IMR-90 (cell line): Measurements from ENCODE around the gene SF3B2. TPM values are rescaled to one million over a fixed set of nuclear protein-coding genes. Genes with fewer than 3 reads are reported as not detected.
A peak's percentile ranks its signal among the peaks of the same experiment; 100 is the strongest.

Experiments used
- ATAC-seq: fragments of 200-7000 bp; cut with Tn5 transposase; 2 replicates; pipeline ENCODE4 v1.9.1; 2020; ENCODE audit warnings: low read depth, mild to moderate bottlenecking, moderate library complexity
- BruUV-seq: library from RNA; stranded (reverse); fragments of 400-500 nt; replicated peaks from 2 replicates; lab custom pipeline; 2021; lab: Mats Ljungman, UMichigan
- CTCF ChIA-PET: fragments of 300-600 bp; formaldehyde crosslinking; extraction: SDS; loops from one replicate; lab custom pipeline; 2021; ENCODE audit warnings: antibody characterized with exemption; lab: Yijun Ruan, JAX
- POLR2A ChIA-PET: fragments of 300-600 bp; sonication (Branson Sonifier 250); formaldehyde crosslinking; loops from one replicate; lab custom pipeline; 2022; ENCODE audit warnings: antibody characterized with exemption; ENCODE audit not compliant: unreplicated experiment; lab: Charles Lee
- DNase-seq: peaks from one replicate; pipeline ENCODE4 v3.0.0; 2013
- H2AFZ ChIP-seq: replicated peaks from 2 replicates; pipeline ENCODE3; 2013; ENCODE audit warnings: low read length, mild to moderate bottlenecking; ENCODE audit not compliant: poor library complexity
- H2AK5ac ChIP-seq: 2 replicates; pipeline ENCODE4 v1.6.1; 2013; ENCODE audit warnings: low read depth, low read length, inconsistent platforms
- H2AK9ac ChIP-seq: replicated peaks from 2 replicates; pipeline ENCODE3; 2013; ENCODE audit warnings: mild to moderate bottlenecking, low read depth, low read length, moderate library complexity; ENCODE audit not compliant: poor library complexity
- H2BK120ac ChIP-seq: 2 replicates; pipeline ENCODE4 v1.6.1; 2013; ENCODE audit warnings: low read depth, low read length, inconsistent platforms
- H2BK15ac ChIP-seq: 3 replicates; pipeline ENCODE4 v1.6.1; 2013; ENCODE audit warnings: low read depth, low read length, inconsistent platforms
- H2BK20ac ChIP-seq: 2 replicates; pipeline ENCODE4 v1.6.1; 2013; ENCODE audit warnings: low read depth, mild to moderate bottlenecking, inconsistent platforms, low read length, moderate library complexity
- H2BK5ac ChIP-seq: 2 replicates; pipeline ENCODE4 v1.6.1; 2013; ENCODE audit warnings: mild to moderate bottlenecking, low read depth, low read length, inconsistent platforms; ENCODE audit not compliant: poor library complexity, severe bottlenecking
- H3K14ac ChIP-seq: replicated peaks from 2 replicates; pipeline ENCODE4 v1.6.1; 2013; ENCODE audit warnings: low read depth, low read length, inconsistent platforms
- H3K18ac ChIP-seq: 2 replicates; pipeline ENCODE4 v1.6.1; 2013; ENCODE audit warnings: low read depth, low read length, control low read depth
- H3K23ac ChIP-seq: 2 replicates; pipeline ENCODE4 v1.6.1; 2013; ENCODE audit warnings: low read depth, low read length, inconsistent platforms
- H3K27ac ChIP-seq: 2 replicates; pipeline ENCODE4 v1.5.1; 2013; ENCODE audit warnings: mild to moderate bottlenecking, control low read depth, low read length; ENCODE audit not compliant: insufficient read depth
- H3K27me3 ChIP-seq: 2 replicates; pipeline ENCODE4 v1.6.1; 2013; ENCODE audit warnings: low read length; ENCODE audit not compliant: control insufficient read depth, insufficient read depth
- H3K36me3 ChIP-seq: 2 replicates; pipeline ENCODE4 v1.6.1; 2013; ENCODE audit warnings: low read length, mixed read lengths; ENCODE audit not compliant: control insufficient read depth, insufficient read depth
- H3K4ac ChIP-seq: 2 replicates; pipeline ENCODE4 v1.6.1; 2013; ENCODE audit warnings: low read depth, low read length, inconsistent platforms
- H3K4me1 ChIP-seq: 2 replicates; pipeline ENCODE4 v1.6.1; 2013; ENCODE audit warnings: low read length, mixed read lengths; ENCODE audit not compliant: control insufficient read depth, insufficient read depth
- H3K4me2 ChIP-seq: 2 replicates; pipeline ENCODE4 v1.6.1; 2013; ENCODE audit warnings: low read depth, mild to moderate bottlenecking, control low read depth, low read length, moderate library complexity
- H3K4me3 ChIP-seq: 2 replicates; pipeline ENCODE4 v1.5.1; 2013; ENCODE audit warnings: low read depth, mild to moderate bottlenecking, control low read depth, low read length, moderate library complexity; ENCODE audit not compliant: insufficient read depth
- H3K56ac ChIP-seq: 2 replicates; pipeline ENCODE4 v1.6.1; 2013; ENCODE audit warnings: low read length, inconsistent platforms; ENCODE audit not compliant: insufficient read depth; ENCODE audit errors: extremely low read depth
- H3K79me1 ChIP-seq, 2 experiments: 2 replicates each; pipeline ENCODE4 v1.6.1; 2013; ENCODE audit warnings: low read length in 2 of 2, inconsistent platforms in 1 of 2, low read depth in 1 of 2
- H3K9ac ChIP-seq: 2 replicates; pipeline ENCODE4 v1.6.1; 2013; ENCODE audit warnings: low read depth, low read length, control low read depth
- H3K9me1 ChIP-seq: 2 replicates; pipeline ENCODE4 v1.6.1; 2013; ENCODE audit warnings: low read length, inconsistent platforms; ENCODE audit not compliant: insufficient read depth
- H3K9me3 ChIP-seq: 2 replicates; pipeline ENCODE4 v1.6.1; 2013; ENCODE audit warnings: low read length; ENCODE audit not compliant: control insufficient read depth, insufficient read depth
- H4K20me1 ChIP-seq: 2 replicates; pipeline ENCODE4 v1.6.1; 2013; ENCODE audit warnings: low read length, inconsistent platforms; ENCODE audit not compliant: insufficient read depth
- H4K5ac ChIP-seq: 2 replicates; pipeline ENCODE4 v1.6.1; 2013; ENCODE audit warnings: mild to moderate bottlenecking, low read depth, low read length, control low read depth
- H4K8ac ChIP-seq, 2 experiments: 2 replicates each; pipeline ENCODE4 v1.6.1; 2013; ENCODE audit warnings: low read depth in 2 of 2, low read length in 2 of 2, control low read depth in 1 of 2, inconsistent platforms in 1 of 2
- H4K91ac ChIP-seq: 2 replicates; pipeline ENCODE4 v1.6.1; 2013; ENCODE audit warnings: low read depth, low read length, inconsistent platforms; ENCODE audit not compliant: insufficient read depth
- BHLHE40 ChIP-seq: fragments of 150-350 bp; IDR thresholded peaks from 2 replicates; pipeline ENCODE4 v1.6.1; 2016; ENCODE audit warnings: mild to moderate bottlenecking, low read depth, low read length
- CEBPB ChIP-seq: IDR thresholded peaks from 2 replicates; pipeline ENCODE4 v1.6.1; 2012; ENCODE audit warnings: low read depth, low read length, improper control_type of control experiment
- FOS ChIP-seq: fragments of 150-350 bp; IDR thresholded peaks from 2 replicates; pipeline ENCODE4 v1.6.1; 2016; ENCODE audit warnings: low read depth, low read length
- MAFK ChIP-seq: IDR thresholded peaks from 2 replicates; pipeline ENCODE4 v1.6.1; 2012; ENCODE audit warnings: low read depth, low read length, improper control_type of control experiment
- MAZ ChIP-seq: IDR thresholded peaks from 2 replicates; pipeline ENCODE4 v1.6.1; 2012; ENCODE audit warnings: low read depth, mild to moderate bottlenecking, low read length, improper control_type of control experiment, moderate library complexity, borderline replicate concordance
- NFE2L2 ChIP-seq: fragments of 150-350 bp; IDR thresholded peaks from 2 replicates; pipeline ENCODE4 v1.6.1; 2016; ENCODE audit warnings: low read depth, mild to moderate bottlenecking, low read length
- POLR2A ChIP-seq: IDR thresholded peaks from 2 replicates; pipeline ENCODE4 v1.6.1; 2012; ENCODE audit warnings: mild to moderate bottlenecking, low read depth, low read length
- RCOR1 ChIP-seq: IDR thresholded peaks from 2 replicates; pipeline ENCODE4 v1.6.1; 2012; ENCODE audit warnings: mild to moderate bottlenecking, low read length, improper control_type of control experiment; ENCODE audit not compliant: insufficient replicate concordance
- SMC3 ChIP-seq: fragments of 150-350 bp; IDR thresholded peaks from 2 replicates; pipeline ENCODE4 v1.6.1; 2016; ENCODE audit warnings: low read depth, mild to moderate bottlenecking, antibody characterized with exemption, low read length, moderate library complexity
- WGBS, 2 experiments: methylation state at CpG; one replicate each; pipeline versions ENCODE4 v1.1.5 to v1.1.7; 2013; ENCODE audit warnings: missing lambda C conversion rate in 2 of 2; ENCODE audit not compliant: insufficient read length in 1 of 2; ENCODE audit errors: extremely low coverage in 2 of 2; 5-methylcytosine and 5-hydroxymethylcytosine counted together
- dilution Hi-C: fragments of 300-500 bp; cut with HindIII; formaldehyde crosslinking; loops from one replicate; pipeline ENCODE4 v1.14.3; 2018; ENCODE audit warnings: low sequenced_read_pairs; ENCODE audit not compliant: unreplicated experiment
- in situ Hi-C: fragments of 300-500 bp; cut with MboI; formaldehyde crosslinking; loops from 3 replicates; pipeline ENCODE4 v1.14.3; 2019; ENCODE audit warnings: low sequenced_read_pairs, inconsistent platforms, mixed read lengths
- intact Hi-C: fragments of 100-400 bp; cut with micrococcal nuclease; formaldehyde crosslinking; loops from 2 replicates; pipeline ENCODE4 v1.10.0; 2022
- polyA plus RNA-seq, 3 experiments: library from polyadenylated mRNA; depleted of rRNA; stranded (reverse); fragments of >200 nt; gene quantifications; 2 replicates each; pipeline ENCODE4 v1.2.3, GENCODE V29; 2012; ENCODE audit warnings: low replicate concordance in 1 of 3
- total RNA-seq: library from RNA; depleted of rRNA; stranded (reverse); fragments of >200 nt; gene quantifications from 2 replicates; pipeline ENCODE4 v1.2.3, GENCODE V29; 2012
- TF ChIP-seq, protein P1 (sequence below): conservative IDR thresholded peaks from 2 replicates; pipeline ENCODE4 v1.5.1; 2012; ENCODE audit warnings: mild to moderate bottlenecking, low read depth, low read length, improper control_type of control experiment
- TF ChIP-seq, protein P2 (sequence below): fragments of 150-350 bp; IDR thresholded peaks from 2 replicates; pipeline ENCODE4 v1.6.1; 2017; ENCODE audit warnings: mild to moderate bottlenecking, antibody characterized with exemption, low read length, low read depth

The SF3B2 gene
- total and polyA plus RNA-seq, 2 of the 4 experiments (the other 2 are of a cell fraction) = 120 to 122 TPM

DNA sequence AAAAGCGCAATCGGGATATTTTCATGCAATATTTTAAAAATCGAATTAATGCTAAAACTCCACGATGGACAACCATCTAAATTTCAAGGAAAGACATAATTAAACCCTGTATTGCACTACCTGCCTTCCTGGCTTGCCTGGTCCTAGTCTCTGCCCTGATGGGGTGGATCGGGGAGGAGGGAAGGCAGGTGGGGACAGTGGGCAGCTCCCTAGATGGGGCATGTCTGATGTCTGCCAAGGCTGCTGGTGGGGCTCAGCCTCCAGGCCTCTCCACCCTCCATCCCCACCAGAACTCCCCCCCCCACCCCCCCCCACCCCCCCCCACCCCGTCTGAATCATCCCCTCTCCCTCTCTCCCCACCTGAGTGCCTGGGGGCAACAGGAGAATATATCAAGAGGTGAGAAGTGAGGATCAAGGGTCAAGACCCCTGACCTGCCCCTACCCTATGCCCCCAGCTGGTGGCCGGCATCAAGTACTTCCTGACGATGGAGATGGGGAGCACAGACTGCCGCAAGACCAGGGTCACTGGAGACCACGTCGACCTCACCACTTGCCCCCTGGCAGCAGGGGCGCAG is 39.7 kb upstream of the SF3B2 start:
- no peak overlapping the region for H2AK9ac ChIP-seq
- no peak for DNase-seq
- H3K9me1 ChIP-seq = peaks cover 20% of the 10 kb centered on the region
- no peak overlapping the region for H3K9ac ChIP-seq
- no peak overlapping the region for H3K56ac ChIP-seq
- no peak overlapping the region for H2AFZ ChIP-seq
- no peak overlapping the region for H4K8ac ChIP-seq
- BruUV-seq = no TSS peak
- peaks cover 9% of the 10 kb centered on the region for H3K4me1 ChIP-seq
- H4K5ac ChIP-seq = no peak overlapping the region
- H3K79me1 ChIP-seq = no peaks in the 10 kb centered on the region
- H3K4me3 ChIP-seq = no peak overlapping the region
- H2BK120ac ChIP-seq = 0 out of 2 replicates have a peak overlapping the region, but pooled peaks have one; percentile 13
- intact Hi-C loops (no loop called here), in situ Hi-C loops (no loop called here), dilution Hi-C loops (no loop called here)
- peak overlapping the region; percentile 24; the same call in 1 of the 2 replicates for H2AK5ac ChIP-seq
- ChIA-PET POLR2A (interaction anchor here (0.5 to 1.7 kb wide), 2 partner anchors 10 to 117 kb away, joined by 5 to 6 read pairs; partner anchors contain the start of gene BANF1), CTCF (no interaction called here)
- no peaks in the 10 kb centered on the region; the same call in 1 of the 2 replicates for H4K20me1 ChIP-seq
- no peaks in the 10 kb centered on the region for H3K9me3 ChIP-seq
- no peak overlapping the region for H4K91ac ChIP-seq
- no peaks in the 10 kb centered on the region for H3K36me3 ChIP-seq
- no peak overlapping the region for H3K14ac ChIP-seq
- H3K27me3 ChIP-seq = peaks cover 13% of the 10 kb centered on the region
- no peak overlapping the region for H2BK20ac ChIP-seq
- no peak overlapping the region for H3K4me2 ChIP-seq
- H3K18ac ChIP-seq = no peak overlapping the region
- no peak overlapping the region for H2BK5ac ChIP-seq
- WGBS, 2 experiments = 55% methylated on average over 6 of the region's 12 CpGs; no CpG with 5 or more reads in 1 of the 2 experiments
- H3K4ac ChIP-seq = no peak overlapping the region
- H3K23ac ChIP-seq = no peak overlapping the region
- TF ChIP-seq, protein P1, sequence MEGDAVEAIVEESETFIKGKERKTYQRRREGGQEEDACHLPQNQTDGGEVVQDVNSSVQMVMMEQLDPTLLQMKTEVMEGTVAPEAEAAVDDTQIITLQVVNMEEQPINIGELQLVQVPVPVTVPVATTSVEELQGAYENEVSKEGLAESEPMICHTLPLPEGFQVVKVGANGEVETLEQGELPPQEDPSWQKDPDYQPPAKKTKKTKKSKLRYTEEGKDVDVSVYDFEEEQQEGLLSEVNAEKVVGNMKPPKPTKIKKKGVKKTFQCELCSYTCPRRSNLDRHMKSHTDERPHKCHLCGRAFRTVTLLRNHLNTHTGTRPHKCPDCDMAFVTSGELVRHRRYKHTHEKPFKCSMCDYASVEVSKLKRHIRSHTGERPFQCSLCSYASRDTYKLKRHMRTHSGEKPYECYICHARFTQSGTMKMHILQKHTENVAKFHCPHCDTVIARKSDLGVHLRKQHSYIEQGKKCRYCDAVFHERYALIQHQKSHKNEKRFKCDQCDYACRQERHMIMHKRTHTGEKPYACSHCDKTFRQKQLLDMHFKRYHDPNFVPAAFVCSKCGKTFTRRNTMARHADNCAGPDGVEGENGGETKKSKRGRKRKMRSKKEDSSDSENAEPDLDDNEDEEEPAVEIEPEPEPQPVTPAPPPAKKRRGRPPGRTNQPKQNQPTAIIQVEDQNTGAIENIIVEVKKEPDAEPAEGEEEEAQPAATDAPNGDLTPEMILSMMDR = no peak
- TF ChIP-seq NFE2L2 (no peak), BHLHE40 (no peak), CEBPB (no peak), MAFK (no peak), MAZ (no peak), SMC3 (no peak), RCOR1 (no peak), POLR2A (no peak), FOS (no peak)
- TF ChIP-seq, protein P2, sequence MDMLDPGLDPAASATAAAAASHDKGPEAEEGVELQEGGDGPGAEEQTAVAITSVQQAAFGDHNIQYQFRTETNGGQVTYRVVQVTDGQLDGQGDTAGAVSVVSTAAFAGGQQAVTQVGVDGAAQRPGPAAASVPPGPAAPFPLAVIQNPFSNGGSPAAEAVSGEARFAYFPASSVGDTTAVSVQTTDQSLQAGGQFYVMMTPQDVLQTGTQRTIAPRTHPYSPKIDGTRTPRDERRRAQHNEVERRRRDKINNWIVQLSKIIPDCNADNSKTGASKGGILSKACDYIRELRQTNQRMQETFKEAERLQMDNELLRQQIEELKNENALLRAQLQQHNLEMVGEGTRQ = no peak
- H2BK15ac ChIP-seq = no peak overlapping the region
- no peak for ATAC-seq
- no peak overlapping the region for H3K27ac ChIP-seq
